SK-N-DZ (cell line): ENCODE data around the gene TMEM79.

ENCODE experiments used
- DNase-seq: peaks from one replicate; pipeline ENCODE4 v3.0.0-alpha.2; 2015; ENCODE audit warnings: low spot score

TMEM79 gene

GRCh38 chr1:156262461-156263287 lies 21.5 kb upstream of the TMEM79 start:
- DNase-seq = no peak

GRCh38 chr1:156263288-156263655 lies 20.9 kb upstream of the TMEM79 start:
- DNase-seq = no peak

GRCh38 chr1:156266051-156266450 lies 18.1 kb upstream of the TMEM79 start:
- no peak for DNase-seq

GRCh38 chr1:156268336-156268735 lies 15.8 kb upstream of the TMEM79 start:
- no peak for DNase-seq

- no peak for DNase-seq
Observed at GRCh38 chr1:156270314-156270713, 13.8 kb upstream of the TMEM79 start.

GRCh38 chr1:156276532-156276931 lies 7.6 kb upstream of the TMEM79 start:
- DNase-seq = no peak

GRCh38 chr1:156276966-156277381 lies 7.2 kb upstream of the TMEM79 start:
- DNase-seq = no peak

GRCh38 chr1:156279837-156280236 lies 4.3 kb upstream of the TMEM79 start:
- DNase-seq = no peak

GRCh38 chr1:156281281-156281680 lies 2.8 kb upstream of the TMEM79 start:
- no peak for DNase-seq

GRCh38 chr1:156281693-156282478 lies 2.2 kb upstream of the TMEM79 start:
- DNase-seq = peak; percentile 47

- peak; percentile 99 for DNase-seq
Observed at GRCh38 chr1:156282479-156283222, 1.5 kb upstream of the TMEM79 start, which contains the start of gene SMG5. TSS of gene SMG5 (minus strand) at chr1:156282825. CDS start at chr1:156282680, 145 bp downstream.

- no peak for DNase-seq
Observed at GRCh38 chr1:156283521-156283920, 604 bp upstream of the TMEM79 start.

GRCh38 chr1:156284757-156285156 lies 632 bp downstream of the TMEM79 start:
- no peak for DNase-seq

- DNase-seq = no peak
Observed at GRCh38 chr1:156285437-156285836, 1.3 kb downstream of the TMEM79 start.

GRCh38 chr1:156286061-156286460 lies 1.9 kb downstream of the TMEM79 start:
- no peak for DNase-seq

GRCh38 chr1:156289857-156290256 lies 5.7 kb downstream of the TMEM79 start:
- no peak for DNase-seq

GRCh38 chr1:156291226-156292061 lies 7.3 kb downstream of the TMEM79 start:
- DNase-seq = no peak

- DNase-seq = no peak
Observed at GRCh38 chr1:156293098-156293434, 8.9 kb downstream of the TMEM79 start.

- DNase-seq = no peak
Observed at GRCh38 chr1:156293895-156294294, 9.8 kb downstream of the TMEM79 start.

GRCh38 chr1:156295391-156295947 lies 11.3 kb downstream of the TMEM79 start, which contains the start of gene GLMP:
TSS of gene GLMP (minus strand) at chr1:156295679. CDS start at chr1:156295645, 34 bp downstream.
- no peak for DNase-seq

GRCh38 chr1:156298852-156299357 lies 14.8 kb downstream of the TMEM79 start, which contains the start of gene VHLL:
TSS of gene VHLL (minus strand) at chr1:156299307. CDS start at chr1:156299189, 118 bp downstream.
- DNase-seq = no peak
